A673 (cell line): Measurements from ENCODE around the gene GPR152. TPM values are rescaled to one million over a fixed set of nuclear protein-coding genes. Genes with fewer than 3 reads are reported as not detected.

ENCODE experiments used
- BruUV-seq: library from RNA; stranded (reverse); fragments of 400-500 nt; replicated peaks from 2 replicates; lab custom pipeline; 2021; lab: Mats Ljungman, UMichigan
- CTCF ChIA-PET: fragments of 300-600 bp; sonication (Branson Sonifier 250); formaldehyde crosslinking; loops from one replicate; lab custom pipeline; 2022; ENCODE audit warnings: antibody characterized with exemption; lab: Charles Lee
- POLR2A ChIA-PET: fragments of 300-600 bp; sonication (Branson Sonifier 250); formaldehyde crosslinking; loops from one replicate; lab custom pipeline; 2022; ENCODE audit warnings: antibody characterized with exemption; ENCODE audit not compliant: low non-redundant PET; lab: Charles Lee
- DNase-seq: peaks from one replicate; pipeline ENCODE4 v3.0.0-alpha.2; 2015; ENCODE audit warnings: low spot score
- H3K27ac ChIP-seq: fragments of 200-600 bp; sonication (generic); 2 replicates; pipeline ENCODE4 v1.5.1; 2016; ENCODE audit warnings: mixed run types, low read depth, mild to moderate bottlenecking, mixed read lengths, antibody characterized with exemption, low read length; ENCODE audit not compliant: poor library complexity, severe bottlenecking
- H3K27me3 ChIP-seq: fragments of 200-600 bp; sonication (generic); replicated peaks from 2 replicates; pipeline ENCODE4 v1.6.1; 2017; ENCODE audit warnings: mixed run types, low read depth, mild to moderate bottlenecking, mixed read lengths, antibody characterized with exemption, low read length; ENCODE audit not compliant: insufficient read depth, poor library complexity
- H3K36me3 ChIP-seq: fragments of 200-600 bp; sonication (generic); 2 replicates; pipeline ENCODE4 v1.6.1; 2016; ENCODE audit warnings: mixed run types, mild to moderate bottlenecking, mixed read lengths, antibody characterized with exemption, low read length; ENCODE audit not compliant: insufficient read depth, poor library complexity, severe bottlenecking
- H3K4me1 ChIP-seq: fragments of 200-600 bp; sonication (generic); 2 replicates; pipeline ENCODE4 v1.6.1; 2017; ENCODE audit warnings: mixed run types, mild to moderate bottlenecking, mixed read lengths, antibody characterized with exemption, low read length; ENCODE audit not compliant: insufficient read depth, poor library complexity, severe bottlenecking
- H3K4me3 ChIP-seq: fragments of 200-600 bp; sonication (generic); 2 replicates; pipeline ENCODE4 v1.5.1; 2016; ENCODE audit warnings: low read depth, mixed run types, mild to moderate bottlenecking, mixed read lengths, low read length; ENCODE audit not compliant: poor library complexity, severe bottlenecking
- H3K9me3 ChIP-seq: fragments of 200-600 bp; sonication (generic); 2 replicates; pipeline ENCODE4 v1.6.1; 2016; ENCODE audit warnings: mixed run types, low read depth, mild to moderate bottlenecking, mixed read lengths, antibody characterized with exemption, low read length; ENCODE audit not compliant: poor library complexity, severe bottlenecking
- CTCF ChIP-seq: fragments of 300-800, 200-600 bp; sonication (generic); conservative IDR thresholded peaks from 2 replicates; pipeline ENCODE4 v1.5.1; 2017; ENCODE audit warnings: low read depth, mild to moderate bottlenecking, antibody characterized with exemption, low read length, moderate library complexity, mixed read lengths
- EZH2 ChIP-seq: fragments of 200-600 bp; sonication (generic); IDR thresholded peaks from 2 replicates; pipeline ENCODE4 v1.6.1; 2017; ENCODE audit warnings: borderline replicate concordance, low read depth, mild to moderate bottlenecking, mixed read lengths, antibody characterized with exemption, low read length; ENCODE audit not compliant: poor library complexity, severe bottlenecking
- intact Hi-C: fragments of 100-400 bp; cut with micrococcal nuclease; formaldehyde crosslinking; loops from one replicate; pipeline ENCODE4 v1.10.0; 2022; ENCODE audit not compliant: unreplicated experiment
- total RNA-seq: library from RNA; stranded (reverse); gene quantifications from 2 replicates; pipeline ENCODE4 v1.2.3, GENCODE V29; 2021

The GPR152 gene
- total RNA-seq, 1 experiment from 2014 or later, result not detected

- H3K27ac ChIP-seq, result no peak overlapping the region
- intact Hi-C loops, result no loop called here
- peaks cover 11% of the 10 kb centered on the region for H3K4me1 ChIP-seq
- BruUV-seq, result no TSS peak
- no peaks in the 10 kb centered on the region for H3K9me3 ChIP-seq
- DNase-seq, result no peak
- ChIA-PET POLR2A (no interaction called here), CTCF (no interaction called here)
- no peaks in the 10 kb centered on the region for H3K36me3 ChIP-seq
- H3K27me3 ChIP-seq, result no peaks in the 10 kb centered on the region
- H3K4me3 ChIP-seq, result no peak overlapping the region
- TF ChIP-seq EZH2 (no peak), CTCF (no peak)
These were observed 10.7 kb upstream of the GPR152 start for GRCh38 chr11:67463186-67463585.

- CTCF ChIA-PET, result no interaction called here
- no TSS peak for BruUV-seq
- no peaks in the 10 kb centered on the region for H3K9me3 ChIP-seq
These were observed 5.7 kb upstream of the GPR152 start for GRCh38 chr11:67458266-67458665.

GRCh38 chr11:67457453-67457852 is 4.9 kb upstream of the GPR152 start:
- ChIA-PET POLR2A (no interaction called here), CTCF (no interaction called here)
- H3K4me1 ChIP-seq, result no peaks in the 10 kb centered on the region
- no peak overlapping the region for H3K27ac ChIP-seq
- DNase-seq, result no peak
- intact Hi-C loops, result no loop called here
- H3K27me3 ChIP-seq, result no peaks in the 10 kb centered on the region
- no peak overlapping the region for H3K4me3 ChIP-seq
- BruUV-seq, result no TSS peak
- no peak for TF ChIP-seq CTCF
- no peak for TF ChIP-seq EZH2
- no peaks in the 10 kb centered on the region for H3K36me3 ChIP-seq
- no peaks in the 10 kb centered on the region for H3K9me3 ChIP-seq

More at GRCh38 chr11:67458266-67458665, 5.7 kb upstream of the GPR152 start:
- Histone ChIP-seq H3K4me1 (no peaks in the 10 kb centered on the region), H3K4me3 (no peak overlapping the region), H3K27ac (no peak overlapping the region), H3K27me3 (no peaks in the 10 kb centered on the region), H3K36me3 (no peaks in the 10 kb centered on the region)
- TF ChIP-seq CTCF (no peak), EZH2 (no peak)
- no peak for DNase-seq
- intact Hi-C loops, result no loop called here
- POLR2A ChIA-PET, result no interaction called here
